GM12864 (cell line): Measurements from ENCODE around the gene RNU1-3.
"Not testable (repeated sequence)": the region's sequence is repeated elsewhere in the genome, so short reads cannot be mapped to it uniquely, and the experiment has no call there.

Experiments used
- DNase-seq: peaks from one replicate; pipeline ENCODE4 v3.0.0-alpha.2; 2011; ENCODE audit warnings: low read depth
- H3K4me3 ChIP-seq: 2 replicates; pipeline ENCODE4 v1.5.1; 2011; ENCODE audit warnings: mild to moderate bottlenecking, low read depth, low read length, control low read depth
- TF ChIP-seq, protein P1 (sequence below): IDR thresholded peaks from 2 replicates; pipeline ENCODE4 v1.5.1; 2011; ENCODE audit warnings: low read depth, mild to moderate bottlenecking, moderate library complexity, low read length, control low read depth, inconsistent platforms; ENCODE audit errors: missing control alignments

The RNU1-3 gene

GRCh38 chr1:16666502-16667413 is at the start of gene RNU1-3:
Gene RNU1-3, minus strand, starts transcription at chr1:16666948.
- DNase-seq, H3K4me3 ChIP-seq: not testable (repeated sequence)

DNA sequence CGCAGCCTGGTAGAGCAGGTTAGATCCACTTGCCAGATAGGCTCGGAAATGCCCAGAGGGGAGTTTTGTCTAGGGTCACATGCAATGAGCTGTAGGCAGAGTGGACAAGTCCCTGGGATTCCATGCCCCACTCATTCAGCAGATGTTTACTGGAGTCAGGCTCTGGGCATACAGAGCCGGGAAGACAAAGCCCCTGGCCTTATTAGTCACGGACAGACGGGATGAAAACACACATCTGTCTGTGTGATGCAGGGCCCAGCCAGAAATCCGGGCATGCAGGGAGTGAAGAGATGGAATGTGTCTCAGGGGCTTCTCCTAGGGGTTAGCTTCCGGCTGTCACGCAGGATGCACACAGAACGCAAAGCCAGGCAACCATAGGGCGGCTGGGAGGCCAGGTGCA is 46.7 kb upstream of the RNU1-3 start:
- not testable (repeated sequence) for DNase-seq, H3K4me3 ChIP-seq

GRCh38 chr1:16712984-16713383 is 46.2 kb upstream of the RNU1-3 start:
- not testable (repeated sequence) for DNase-seq, H3K4me3 ChIP-seq

DNA sequence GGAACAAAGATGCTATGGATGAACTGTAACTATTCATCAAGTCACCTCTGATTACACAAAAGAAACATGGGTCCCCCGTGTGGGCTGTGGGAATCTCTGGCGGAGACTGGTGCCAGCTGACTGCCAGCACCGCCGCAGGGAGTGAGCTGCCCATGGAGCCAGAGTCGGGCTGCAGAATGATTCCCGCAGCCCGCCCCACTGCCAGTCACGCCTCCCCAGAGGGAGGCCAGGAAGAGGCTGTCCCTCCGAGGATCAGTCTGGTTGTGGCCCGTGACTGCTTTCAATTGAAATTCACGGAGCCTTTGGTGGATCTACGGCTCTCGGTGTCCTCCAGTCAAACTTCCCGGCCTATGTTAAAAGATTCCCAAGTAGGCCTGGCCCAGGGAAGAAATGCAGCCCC is 45.8 kb upstream of the RNU1-3 start:
- not testable (repeated sequence) for H3K4me3 ChIP-seq, DNase-seq

- not testable (repeated sequence) for H3K4me3 ChIP-seq, DNase-seq
These were observed 45.4 kb upstream of the RNU1-3 start for GRCh38 chr1:16712131-16712530.

DNA sequence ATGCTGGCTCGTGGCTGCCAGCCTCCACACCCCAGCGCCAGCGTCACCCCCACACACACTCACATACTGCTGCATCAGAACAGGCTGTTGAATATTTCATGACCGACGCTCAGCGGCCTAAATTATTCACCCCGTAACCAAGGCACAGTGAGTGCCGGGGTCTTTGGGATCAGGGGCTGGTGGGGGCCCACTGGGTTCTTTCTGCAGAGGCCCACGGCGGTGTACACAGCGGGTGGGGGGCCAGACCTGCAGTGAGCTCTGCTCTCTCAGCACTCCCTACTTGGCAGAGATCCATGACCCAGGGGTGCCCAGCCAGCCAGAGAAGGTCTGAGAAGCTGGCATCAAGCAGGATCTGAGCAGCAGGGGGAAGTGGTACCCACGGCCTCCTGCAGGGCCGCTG is 43.9 kb upstream of the RNU1-3 start:
- DNase-seq, H3K4me3 ChIP-seq: not testable (repeated sequence)

DNA sequence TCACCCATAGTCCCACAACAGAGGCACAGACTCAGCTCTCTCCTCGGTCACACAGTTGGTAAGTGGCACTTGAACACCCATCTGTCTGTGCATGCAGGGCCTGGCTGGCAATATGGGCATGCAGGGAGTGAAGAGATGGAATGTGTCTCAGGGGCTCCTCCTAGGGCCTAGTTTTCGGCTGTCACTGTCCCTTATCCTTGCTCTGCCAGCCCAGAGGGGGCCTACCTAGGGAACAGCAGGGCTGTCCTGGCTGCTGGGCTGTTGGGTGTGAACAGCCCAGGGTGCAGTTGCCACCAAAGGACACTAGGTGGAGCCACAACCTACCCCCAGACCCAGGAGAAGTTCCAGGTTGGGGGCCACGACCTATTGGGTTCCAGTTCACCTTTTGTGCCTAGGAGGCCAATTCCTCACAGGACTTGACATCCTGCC is 42.9 kb upstream of the RNU1-3 start:
- H3K4me3 ChIP-seq, DNase-seq: not testable (repeated sequence)
- TF ChIP-seq, protein P1, sequence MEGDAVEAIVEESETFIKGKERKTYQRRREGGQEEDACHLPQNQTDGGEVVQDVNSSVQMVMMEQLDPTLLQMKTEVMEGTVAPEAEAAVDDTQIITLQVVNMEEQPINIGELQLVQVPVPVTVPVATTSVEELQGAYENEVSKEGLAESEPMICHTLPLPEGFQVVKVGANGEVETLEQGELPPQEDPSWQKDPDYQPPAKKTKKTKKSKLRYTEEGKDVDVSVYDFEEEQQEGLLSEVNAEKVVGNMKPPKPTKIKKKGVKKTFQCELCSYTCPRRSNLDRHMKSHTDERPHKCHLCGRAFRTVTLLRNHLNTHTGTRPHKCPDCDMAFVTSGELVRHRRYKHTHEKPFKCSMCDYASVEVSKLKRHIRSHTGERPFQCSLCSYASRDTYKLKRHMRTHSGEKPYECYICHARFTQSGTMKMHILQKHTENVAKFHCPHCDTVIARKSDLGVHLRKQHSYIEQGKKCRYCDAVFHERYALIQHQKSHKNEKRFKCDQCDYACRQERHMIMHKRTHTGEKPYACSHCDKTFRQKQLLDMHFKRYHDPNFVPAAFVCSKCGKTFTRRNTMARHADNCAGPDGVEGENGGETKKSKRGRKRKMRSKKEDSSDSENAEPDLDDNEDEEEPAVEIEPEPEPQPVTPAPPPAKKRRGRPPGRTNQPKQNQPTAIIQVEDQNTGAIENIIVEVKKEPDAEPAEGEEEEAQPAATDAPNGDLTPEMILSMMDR, result peak; percentile 7

GRCh38 chr1:16708704-16709103 is 42.0 kb upstream of the RNU1-3 start:
- not testable (repeated sequence) for DNase-seq, H3K4me3 ChIP-seq

GRCh38 chr1:16707130-16708093 is 40.7 kb upstream of the RNU1-3 start:
- not testable (repeated sequence) for DNase-seq, H3K4me3 ChIP-seq

DNA sequence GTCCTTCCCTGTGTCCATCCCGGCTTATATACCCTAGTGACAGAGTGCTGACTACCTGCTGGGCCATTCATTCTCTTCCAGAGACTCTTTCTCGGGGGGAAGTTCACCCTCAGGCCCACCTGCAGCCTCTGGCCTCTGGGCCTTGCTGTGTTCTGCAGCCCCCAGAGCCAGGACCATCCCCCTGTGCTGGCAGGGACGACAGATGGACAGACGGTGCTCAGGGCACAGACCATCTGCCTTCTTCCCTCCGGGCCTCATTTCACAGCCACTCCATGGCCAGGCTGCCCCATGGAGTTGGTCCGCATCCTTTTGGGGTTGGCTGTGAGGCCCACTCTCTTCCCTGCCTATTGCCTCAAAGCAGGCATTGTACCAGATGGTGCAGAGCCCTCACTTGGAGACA is 39.6 kb upstream of the RNU1-3 start:
- not testable (repeated sequence) for DNase-seq, H3K4me3 ChIP-seq

- not testable (repeated sequence) for DNase-seq, H3K4me3 ChIP-seq
These were observed 37.9 kb upstream of the RNU1-3 start for GRCh38 chr1:16704502-16705100.

DNA sequence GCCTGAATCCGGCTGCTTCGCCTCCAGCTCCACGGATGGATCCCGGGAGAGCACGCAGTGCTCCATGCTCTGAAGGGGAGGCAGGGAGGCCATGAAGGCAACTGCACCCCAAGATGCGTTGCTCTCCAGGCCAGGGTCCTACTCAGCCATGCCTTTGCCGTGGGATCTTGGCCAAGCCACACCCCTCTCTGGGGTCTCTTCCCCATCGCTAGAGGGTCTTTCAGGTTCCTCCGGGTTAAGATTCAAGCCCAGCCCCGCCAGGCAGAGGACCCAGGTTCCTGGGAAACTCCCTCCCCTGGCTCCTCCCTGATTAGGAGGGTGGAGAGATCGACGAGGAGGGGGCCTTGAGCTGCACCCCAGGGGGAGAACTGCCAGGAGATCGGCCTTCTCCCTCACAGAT is 37.3 kb upstream of the RNU1-3 start:
- not testable (repeated sequence) for H3K4me3 ChIP-seq, DNase-seq

DNA sequence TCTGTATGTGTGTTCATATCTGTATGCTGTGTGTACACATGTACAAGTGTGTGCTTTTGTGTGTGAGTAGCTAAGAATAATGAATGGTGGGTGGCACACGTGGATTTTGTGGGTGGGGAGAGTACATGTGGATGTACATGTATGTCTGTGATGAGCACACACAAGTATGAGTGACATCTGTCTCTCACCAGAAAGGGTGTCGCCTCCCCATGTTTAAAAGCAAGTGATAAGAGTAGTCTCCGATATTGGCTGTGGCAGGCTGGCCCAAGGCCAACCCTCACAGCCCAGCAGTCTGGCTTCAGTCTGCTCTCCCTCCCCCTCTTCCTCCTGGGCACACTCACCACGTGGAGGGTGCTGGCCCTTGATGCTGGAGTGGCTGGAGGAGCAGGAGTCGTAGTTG is 36.9 kb upstream of the RNU1-3 start:
- not testable (repeated sequence) for DNase-seq, H3K4me3 ChIP-seq

DNA sequence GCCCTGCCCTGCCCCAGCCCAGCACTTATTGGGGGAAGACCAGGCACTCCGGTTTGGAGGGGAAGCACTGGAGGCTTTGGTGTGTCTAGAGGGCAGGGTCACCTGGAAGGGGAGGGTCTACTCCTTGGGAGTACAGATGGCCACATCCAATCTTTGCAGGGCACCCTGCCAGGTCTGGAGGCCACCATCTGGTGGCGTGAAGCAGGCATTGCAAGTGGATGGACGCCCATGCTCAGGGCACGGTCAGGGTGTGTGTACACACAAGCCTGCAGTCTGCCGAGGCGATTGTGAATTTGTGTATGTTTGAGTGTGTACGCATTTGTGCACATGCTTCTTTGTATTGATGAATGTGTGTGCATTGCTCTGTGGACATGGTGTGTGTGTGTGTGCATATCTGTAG is 36.4 kb upstream of the RNU1-3 start:
- not testable (repeated sequence) for DNase-seq

DNA sequence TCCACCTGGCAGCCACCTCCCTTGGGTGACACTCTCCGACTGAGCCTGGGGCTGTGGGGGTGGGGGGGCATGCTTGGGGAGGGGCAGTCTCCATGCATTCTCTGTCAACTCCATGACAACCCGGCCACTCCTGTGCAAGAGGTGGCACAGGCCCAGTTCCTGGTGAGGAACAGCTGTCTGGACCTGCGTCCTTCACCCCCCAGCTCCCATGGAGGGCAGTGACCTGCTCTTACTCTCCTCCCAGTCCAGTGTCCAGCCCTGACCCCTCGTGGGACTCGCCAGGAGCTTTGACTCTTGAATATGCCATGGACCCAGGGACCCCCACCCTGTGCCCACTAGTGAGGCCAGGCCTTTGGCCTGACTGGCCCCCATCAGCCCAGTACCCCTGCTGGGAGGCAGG is 35.5 kb upstream of the RNU1-3 start:
- not testable (repeated sequence) for DNase-seq, H3K4me3 ChIP-seq

More for the DNA sequence above, 36.4 kb upstream of the RNU1-3 start:
- not testable (repeated sequence) for H3K4me3 ChIP-seq

DNA sequence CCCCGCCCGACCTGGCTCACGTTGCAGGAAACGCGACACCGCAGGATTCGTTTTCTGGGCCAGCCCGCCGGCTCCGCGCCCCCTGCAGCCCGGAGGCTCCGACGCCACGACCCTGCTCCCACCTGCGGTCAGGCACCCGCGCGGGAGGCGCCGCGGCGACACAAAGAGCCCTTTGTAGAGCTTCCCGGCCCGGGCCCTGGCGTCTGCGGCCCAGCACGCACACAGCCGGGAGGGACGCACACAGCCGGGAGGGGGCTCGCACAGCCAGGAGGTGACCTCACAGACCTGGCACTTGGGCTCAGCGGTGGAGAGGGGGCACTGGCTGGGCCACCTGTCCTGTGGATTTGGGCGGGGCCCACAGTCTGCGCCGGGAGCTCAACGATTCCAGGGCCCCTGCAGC is 34.4 kb upstream of the RNU1-3 start:
- not testable (repeated sequence) for DNase-seq, H3K4me3 ChIP-seq

GRCh38 chr1:16700138-16700895 is 33.6 kb upstream of the RNU1-3 start:
- DNase-seq, H3K4me3 ChIP-seq: not testable (repeated sequence)
